ENCODE data around the gene KCNK17. TPM values are rescaled to one million over a fixed set of nuclear protein-coding genes. Genes with fewer than 3 reads are reported as not detected.
A peak's percentile ranks its signal among the peaks of the same experiment; 100 is the strongest.

KCNK17 gene, protein sequence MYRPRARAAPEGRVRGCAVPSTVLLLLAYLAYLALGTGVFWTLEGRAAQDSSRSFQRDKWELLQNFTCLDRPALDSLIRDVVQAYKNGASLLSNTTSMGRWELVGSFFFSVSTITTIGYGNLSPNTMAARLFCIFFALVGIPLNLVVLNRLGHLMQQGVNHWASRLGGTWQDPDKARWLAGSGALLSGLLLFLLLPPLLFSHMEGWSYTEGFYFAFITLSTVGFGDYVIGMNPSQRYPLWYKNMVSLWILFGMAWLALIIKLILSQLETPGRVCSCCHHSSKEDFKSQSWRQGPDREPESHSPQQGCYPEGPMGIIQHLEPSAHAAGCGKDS
- total RNA-seq: 1 to 10 TPM in 2 of 4 donors, under 1 TPM in 1, not detected in 1; 0.79 to 2.3 (median 1.3) TPM

DNA sequence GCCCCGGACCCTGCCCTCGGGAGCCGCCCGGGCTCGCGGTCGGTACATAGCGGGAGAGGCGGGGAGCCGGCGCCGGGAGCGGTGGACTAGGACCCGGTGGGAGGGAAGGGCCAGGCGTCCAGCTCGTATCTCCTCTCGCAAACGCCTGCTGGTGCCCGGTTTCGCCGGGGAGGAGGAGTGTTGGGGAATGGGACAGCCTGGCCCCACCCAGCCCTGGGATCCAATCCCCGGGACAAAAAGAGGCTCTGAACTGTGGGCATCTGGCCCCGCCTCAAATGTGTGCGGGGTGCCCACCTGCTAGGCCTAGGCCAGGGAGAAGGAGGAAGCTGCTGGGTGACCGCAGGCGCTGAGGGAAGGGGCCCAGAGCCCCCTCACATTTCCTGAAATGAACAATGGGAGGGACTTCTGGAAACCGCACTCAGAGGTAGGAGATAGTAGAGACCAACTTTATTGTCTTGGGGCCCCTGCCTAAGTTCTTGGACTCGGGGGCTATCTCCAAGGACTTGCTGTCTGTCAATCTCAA lies at the start of gene KCNK17:
TSS of gene KCNK17 (minus strand) at position 147 of the 523 bp plus-strand sequence. CDS start at position 48, 99 bp downstream.
- peaks cover 0 to 8% of the 10 kb centered on the region in 2 donors for H3K4me1 ChIP-seq
- H3K4me3 ChIP-seq: peak within 1 kb of the TSS; percentile 0 to 3
- intact Hi-C loops (cut with DNase I; ENCODE audit: low total_unique reads): no loop called here
- no peak within 1 kb of the TSS for H3K27ac ChIP-seq
- DNase-seq: no peak
- H3K9me3 ChIP-seq: no peaks in the 10 kb centered on the region
- H3K36me3 ChIP-seq: no peaks in the 10 kb centered on the region
- H3K27me3 ChIP-seq: peaks cover 0 to 12% of the 10 kb centered on the region in 2 donors
- TF ChIP-seq, protein P1, sequence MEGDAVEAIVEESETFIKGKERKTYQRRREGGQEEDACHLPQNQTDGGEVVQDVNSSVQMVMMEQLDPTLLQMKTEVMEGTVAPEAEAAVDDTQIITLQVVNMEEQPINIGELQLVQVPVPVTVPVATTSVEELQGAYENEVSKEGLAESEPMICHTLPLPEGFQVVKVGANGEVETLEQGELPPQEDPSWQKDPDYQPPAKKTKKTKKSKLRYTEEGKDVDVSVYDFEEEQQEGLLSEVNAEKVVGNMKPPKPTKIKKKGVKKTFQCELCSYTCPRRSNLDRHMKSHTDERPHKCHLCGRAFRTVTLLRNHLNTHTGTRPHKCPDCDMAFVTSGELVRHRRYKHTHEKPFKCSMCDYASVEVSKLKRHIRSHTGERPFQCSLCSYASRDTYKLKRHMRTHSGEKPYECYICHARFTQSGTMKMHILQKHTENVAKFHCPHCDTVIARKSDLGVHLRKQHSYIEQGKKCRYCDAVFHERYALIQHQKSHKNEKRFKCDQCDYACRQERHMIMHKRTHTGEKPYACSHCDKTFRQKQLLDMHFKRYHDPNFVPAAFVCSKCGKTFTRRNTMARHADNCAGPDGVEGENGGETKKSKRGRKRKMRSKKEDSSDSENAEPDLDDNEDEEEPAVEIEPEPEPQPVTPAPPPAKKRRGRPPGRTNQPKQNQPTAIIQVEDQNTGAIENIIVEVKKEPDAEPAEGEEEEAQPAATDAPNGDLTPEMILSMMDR (IDR thresholded peaks at IDR 0.05): no peak
- no peak for TF ChIP-seq POLR2A (IDR thresholded peaks at IDR 0.05)

DNA sequence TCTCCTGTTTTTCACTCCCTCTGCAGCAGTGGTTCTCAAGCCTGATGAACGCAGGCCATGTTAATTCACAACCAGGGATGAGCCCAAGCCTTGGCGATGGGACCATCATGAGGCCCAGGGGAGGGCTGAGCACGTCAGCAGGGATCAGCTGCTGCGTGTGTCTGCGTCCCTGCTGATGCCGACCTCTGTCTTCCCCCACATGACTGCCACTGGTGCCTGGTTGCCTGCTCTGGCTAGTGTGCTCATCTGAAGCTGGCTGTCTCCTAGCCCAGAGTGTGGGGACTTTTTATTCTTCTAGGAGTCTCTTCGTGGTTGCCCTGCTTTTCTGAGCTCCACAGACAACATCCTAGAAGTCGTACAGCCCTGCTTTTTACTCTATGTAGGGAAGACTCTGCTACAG lies 49.1 kb upstream of the KCNK17 start:
- H3K4me1 ChIP-seq: no peaks in the 10 kb centered on the region
- H3K4me3 ChIP-seq: no peak overlapping the region
- no peak for DNase-seq
- intact Hi-C loops (cut with DNase I; ENCODE audit: low total_unique reads): no loop called here
- H3K9me3 ChIP-seq: no peaks in the 10 kb centered on the region
- H3K27me3 ChIP-seq: no peaks in the 10 kb centered on the region
- H3K36me3 ChIP-seq: no peaks in the 10 kb centered on the region
- TF ChIP-seq POLR2A (IDR thresholded peaks at IDR 0.05): no peak
- TF ChIP-seq, protein P1 (IDR thresholded peaks at IDR 0.05): no peak
- H3K27ac ChIP-seq: no peak overlapping the region

DNA sequence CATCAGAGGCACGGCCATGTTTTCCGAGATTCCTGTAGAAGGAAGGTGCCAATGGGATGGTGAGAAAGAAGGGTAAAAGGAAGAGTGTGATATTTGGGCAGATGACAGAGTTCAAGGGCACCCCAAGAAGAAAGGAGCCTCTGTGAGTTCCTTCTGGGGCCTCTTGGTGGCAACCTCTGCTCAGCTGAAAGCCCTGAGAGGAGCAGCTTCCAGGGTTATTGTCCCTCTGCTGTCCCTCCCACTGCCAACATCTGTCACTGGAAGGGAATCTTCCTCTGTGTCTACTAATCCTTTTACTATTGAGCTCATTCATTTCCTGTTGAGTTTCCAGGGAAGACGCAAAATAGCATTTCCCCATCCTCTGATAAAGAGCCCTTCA lies 48.3 kb upstream of the KCNK17 start:
- no peak overlapping the region for H3K4me3 ChIP-seq
- no peaks in the 10 kb centered on the region for H3K4me1 ChIP-seq
- no peaks in the 10 kb centered on the region for H3K36me3 ChIP-seq
- H3K27me3 ChIP-seq: no peaks in the 10 kb centered on the region
- TF ChIP-seq, protein P1 (IDR thresholded peaks at IDR 0.05): no peak
- no peak for TF ChIP-seq POLR2A (IDR thresholded peaks at IDR 0.05)
- DNase-seq: no peak
- no peak overlapping the region for H3K27ac ChIP-seq
- no peaks in the 10 kb centered on the region for H3K9me3 ChIP-seq
- intact Hi-C loops (cut with DNase I; ENCODE audit: low total_unique reads): no loop called here

DNA sequence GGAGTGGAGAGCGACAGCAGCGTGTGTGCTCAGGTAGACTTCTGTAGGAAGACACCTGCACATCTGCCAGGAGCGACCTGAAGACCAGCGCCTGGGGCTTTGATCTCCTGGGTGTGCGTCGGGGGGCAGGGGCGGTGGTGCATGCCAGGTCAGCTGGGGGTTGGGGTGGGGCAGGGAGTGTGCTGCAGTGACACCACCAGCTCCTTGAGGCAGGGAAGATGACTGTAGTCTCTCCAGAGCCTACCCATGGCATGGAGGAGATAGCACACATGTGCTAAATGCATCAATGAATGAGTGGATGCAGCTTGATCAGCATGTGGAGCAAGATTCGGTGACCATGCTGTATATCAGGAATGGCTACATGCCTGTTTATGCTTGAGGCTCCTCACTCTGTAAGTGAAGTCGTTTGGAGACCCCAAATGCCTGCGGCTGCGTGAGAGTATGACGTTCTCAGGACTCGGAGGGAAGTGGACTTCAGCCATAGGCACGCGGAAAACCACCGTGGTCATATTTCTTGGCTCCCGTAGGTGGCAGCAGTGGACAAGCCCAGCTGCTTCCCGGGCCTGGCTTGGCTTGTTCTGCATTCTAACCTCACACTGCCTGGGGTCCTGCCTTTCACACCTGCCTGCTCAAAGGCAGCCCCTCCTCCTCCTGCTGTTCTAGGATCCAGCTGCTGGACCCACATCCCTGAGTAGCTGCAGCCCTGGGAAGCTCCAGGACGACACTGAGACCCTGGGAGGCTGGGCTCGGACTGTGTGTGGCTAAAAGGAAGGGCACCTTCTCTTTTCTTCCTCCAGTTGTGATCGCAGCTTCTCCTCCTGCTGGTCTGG lies 47.7 kb upstream of the KCNK17 start:
- Histone ChIP-seq H3K4me3 (no peak overlapping the region), H3K27me3 (no peaks in the 10 kb centered on the region), H3K9me3 (no peaks in the 10 kb centered on the region), H3K4me1 (no peaks in the 10 kb centered on the region), H3K27ac (no peak overlapping the region), H3K36me3 (no peaks in the 10 kb centered on the region)
- TF ChIP-seq, protein P1 (IDR thresholded peaks at IDR 0.05): peak; percentile 54 to 76 (median 69)
- TF ChIP-seq POLR2A (IDR thresholded peaks at IDR 0.05): no peak
- DNase-seq: peak; percentile 47 to 56
- intact Hi-C loops (cut with DNase I; ENCODE audit: low total_unique reads): no loop called here

DNA sequence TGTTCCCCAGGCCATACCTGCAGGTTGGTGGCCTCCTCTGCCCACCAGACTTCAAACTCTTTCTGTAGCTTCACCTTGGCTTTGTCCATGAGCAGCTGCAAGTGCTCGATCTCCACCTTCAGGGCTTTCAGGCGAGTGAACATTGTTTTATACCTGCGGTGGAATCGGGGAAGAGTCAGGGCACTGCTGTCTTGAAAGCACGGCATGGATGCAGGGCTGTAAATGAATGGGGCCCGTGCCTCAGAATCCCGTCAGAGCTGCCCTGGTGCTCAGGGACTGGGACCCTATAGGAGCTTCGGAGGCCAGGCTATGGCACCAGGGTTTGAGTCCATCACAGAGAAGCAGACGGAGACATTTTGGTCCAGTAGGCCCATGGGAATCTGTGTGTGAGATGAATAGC lies 46.2 kb upstream of the KCNK17 start:
- no peak overlapping the region for H3K4me3 ChIP-seq
- no peaks in the 10 kb centered on the region for H3K9me3 ChIP-seq
- intact Hi-C loops (cut with DNase I; ENCODE audit: low total_unique reads): no loop called here
- H3K27ac ChIP-seq: no peak overlapping the region
- no peaks in the 10 kb centered on the region for H3K36me3 ChIP-seq
- H3K27me3 ChIP-seq: no peaks in the 10 kb centered on the region
- no peak for DNase-seq
- TF ChIP-seq, protein P1 (IDR thresholded peaks at IDR 0.05): no peak
- no peak for TF ChIP-seq POLR2A (IDR thresholded peaks at IDR 0.05)
- H3K4me1 ChIP-seq: no peaks in the 10 kb centered on the region
